COLO668 (cell line): ENCODE data around the gene CACNA1C.

Source experiments
- DNase-seq: peaks from one replicate; lab custom pipeline; 2025; ENCODE audit not compliant: unreplicated experiment; lab: John Stamatoyannopoulos, UW

CACNA1C gene

GRCh38 chr12:2631653-2632350, 579.0 kb downstream of the CACNA1C start:
- no peak for DNase-seq

GRCh38 chr12:2633176-2633824, 580.5 kb downstream of the CACNA1C start:
- no peak for DNase-seq

GRCh38 chr12:2633825-2634200, 581.0 kb downstream of the CACNA1C start:
- no peak for DNase-seq

- no peak for DNase-seq
These were observed 581.7 kb downstream of the CACNA1C start for GRCh38 chr12:2634471-2634870.

GRCh38 chr12:2636741-2637340, 584.1 kb downstream of the CACNA1C start:
- no peak for DNase-seq

- DNase-seq, result no peak
These were observed 584.6 kb downstream of the CACNA1C start for GRCh38 chr12:2637371-2637770.

- no peak for DNase-seq
These were observed 585.7 kb downstream of the CACNA1C start for GRCh38 chr12:2638273-2639019.

- no peak for DNase-seq
These were observed 586.2 kb downstream of the CACNA1C start for GRCh38 chr12:2639020-2639298.

- DNase-seq, result no peak
These were observed 587.5 kb downstream of the CACNA1C start for GRCh38 chr12:2640281-2640680.

- DNase-seq, result no peak
These were observed 587.9 kb downstream of the CACNA1C start for GRCh38 chr12:2640709-2641108.

- DNase-seq, result no peak
These were observed 588.4 kb downstream of the CACNA1C start for GRCh38 chr12:2641207-2641606.

- no peak for DNase-seq
These were observed 589.0 kb downstream of the CACNA1C start for GRCh38 chr12:2641761-2642160.

GRCh38 chr12:2642176-2642892, 589.5 kb downstream of the CACNA1C start:
- DNase-seq, result no peak

GRCh38 chr12:2642896-2643425, 590.2 kb downstream of the CACNA1C start:
- DNase-seq, result no peak

GRCh38 chr12:2643576-2644135, 590.9 kb downstream of the CACNA1C start:
- no peak for DNase-seq

- no peak for DNase-seq
These were observed 592.1 kb downstream of the CACNA1C start for GRCh38 chr12:2644683-2645405.

GRCh38 chr12:2645460-2645859, 592.7 kb downstream of the CACNA1C start:
- no peak for DNase-seq

- DNase-seq, result no peak
These were observed 593.6 kb downstream of the CACNA1C start for GRCh38 chr12:2646341-2646740.

- DNase-seq, result no peak
These were observed 594.4 kb downstream of the CACNA1C start for GRCh38 chr12:2647186-2647585.

GRCh38 chr12:2648406-2648805, 595.6 kb downstream of the CACNA1C start:
- no peak for DNase-seq
